Ovary (tissue), 3 donors: ENCODE data around the gene LYST.

Experiments
- EP300 ChIP-seq: sonication (generic); formaldehyde crosslinking; IDR thresholded peaks from one replicate; pipeline ENCODE4 v1.6.1; 2017; ENCODE audit warnings: antibody characterized with exemption
- POLR2A ChIP-seq: fragments of 450-650 bp; IDR thresholded peaks from one replicate; pipeline ENCODE4 v1.6.1; 2017; ENCODE audit warnings: antibody characterized with exemption, mild to moderate bottlenecking, moderate library complexity
- TF ChIP-seq, protein P1 (sequence below), 3 donors: fragments of 450-650 bp in 2 of 3; fragments of 200-600 bp in 1 of 3; IDR thresholded peaks; one replicate each; pipeline versions ENCODE4 v1.5.1 to v1.8.0; 2016 to 2022; ENCODE audit warnings: antibody characterized with exemption in 3 of 3, mild to moderate bottlenecking in 1 of 3
- donor health status: DM: no; HTN: no; CAD: no.

DNA sequence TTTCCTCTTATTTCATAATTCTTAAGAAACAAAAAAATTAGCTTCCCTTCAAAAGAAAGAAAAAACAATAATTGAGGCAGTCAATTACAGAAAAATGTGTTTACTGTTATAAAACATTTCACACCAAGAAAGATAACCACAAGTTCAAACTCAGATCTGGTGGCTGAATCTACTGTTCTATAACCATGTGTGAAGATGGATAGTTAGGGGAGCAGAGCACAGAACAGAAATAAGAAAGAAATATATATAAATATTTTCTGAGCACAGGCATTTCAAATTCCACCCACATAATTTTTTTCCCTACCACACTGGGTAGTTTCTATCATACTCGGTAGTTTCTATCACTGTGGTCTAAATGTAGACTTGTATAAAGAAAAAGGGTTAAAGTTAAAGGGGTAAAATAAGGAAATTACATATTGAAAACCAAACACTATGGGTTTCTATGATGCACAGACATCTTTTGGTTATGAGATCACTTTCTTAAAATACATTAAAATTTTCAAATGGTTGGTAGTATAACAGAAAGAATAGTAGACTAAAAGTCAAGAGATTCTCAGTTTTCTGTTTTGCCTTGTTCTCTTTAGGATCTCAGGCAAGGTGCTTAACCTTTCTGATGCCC is 10.8 kb downstream of the LYST start:
- TF ChIP-seq, protein P1, sequence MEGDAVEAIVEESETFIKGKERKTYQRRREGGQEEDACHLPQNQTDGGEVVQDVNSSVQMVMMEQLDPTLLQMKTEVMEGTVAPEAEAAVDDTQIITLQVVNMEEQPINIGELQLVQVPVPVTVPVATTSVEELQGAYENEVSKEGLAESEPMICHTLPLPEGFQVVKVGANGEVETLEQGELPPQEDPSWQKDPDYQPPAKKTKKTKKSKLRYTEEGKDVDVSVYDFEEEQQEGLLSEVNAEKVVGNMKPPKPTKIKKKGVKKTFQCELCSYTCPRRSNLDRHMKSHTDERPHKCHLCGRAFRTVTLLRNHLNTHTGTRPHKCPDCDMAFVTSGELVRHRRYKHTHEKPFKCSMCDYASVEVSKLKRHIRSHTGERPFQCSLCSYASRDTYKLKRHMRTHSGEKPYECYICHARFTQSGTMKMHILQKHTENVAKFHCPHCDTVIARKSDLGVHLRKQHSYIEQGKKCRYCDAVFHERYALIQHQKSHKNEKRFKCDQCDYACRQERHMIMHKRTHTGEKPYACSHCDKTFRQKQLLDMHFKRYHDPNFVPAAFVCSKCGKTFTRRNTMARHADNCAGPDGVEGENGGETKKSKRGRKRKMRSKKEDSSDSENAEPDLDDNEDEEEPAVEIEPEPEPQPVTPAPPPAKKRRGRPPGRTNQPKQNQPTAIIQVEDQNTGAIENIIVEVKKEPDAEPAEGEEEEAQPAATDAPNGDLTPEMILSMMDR (IDR thresholded peaks at IDR 0.05): no peak
- no peak for TF ChIP-seq POLR2A
- no peak for TF ChIP-seq EP300
